ENCODE measurements around the gene TRPC1.

DNA sequence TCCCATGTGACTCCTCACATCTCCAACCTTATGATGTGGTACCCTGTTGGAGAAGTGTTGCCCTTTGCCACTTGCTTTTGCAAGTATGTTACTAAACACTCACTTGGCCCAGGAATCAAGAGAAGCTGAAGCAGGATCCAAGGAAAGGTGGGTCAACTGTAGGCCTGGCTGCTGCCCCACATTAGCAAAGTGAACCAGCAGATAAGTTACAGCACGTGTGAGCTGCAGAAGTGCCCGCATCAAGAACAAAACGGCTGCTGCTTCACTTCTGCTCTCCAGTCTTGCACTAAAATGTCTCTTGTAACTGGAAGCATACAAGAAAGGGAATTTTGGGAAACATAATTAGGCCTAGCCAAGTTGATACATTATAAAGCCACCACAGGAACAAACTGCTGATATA, 85.4 kb downstream of the TRPC1 start:
- TF ChIP-seq, protein P1, sequence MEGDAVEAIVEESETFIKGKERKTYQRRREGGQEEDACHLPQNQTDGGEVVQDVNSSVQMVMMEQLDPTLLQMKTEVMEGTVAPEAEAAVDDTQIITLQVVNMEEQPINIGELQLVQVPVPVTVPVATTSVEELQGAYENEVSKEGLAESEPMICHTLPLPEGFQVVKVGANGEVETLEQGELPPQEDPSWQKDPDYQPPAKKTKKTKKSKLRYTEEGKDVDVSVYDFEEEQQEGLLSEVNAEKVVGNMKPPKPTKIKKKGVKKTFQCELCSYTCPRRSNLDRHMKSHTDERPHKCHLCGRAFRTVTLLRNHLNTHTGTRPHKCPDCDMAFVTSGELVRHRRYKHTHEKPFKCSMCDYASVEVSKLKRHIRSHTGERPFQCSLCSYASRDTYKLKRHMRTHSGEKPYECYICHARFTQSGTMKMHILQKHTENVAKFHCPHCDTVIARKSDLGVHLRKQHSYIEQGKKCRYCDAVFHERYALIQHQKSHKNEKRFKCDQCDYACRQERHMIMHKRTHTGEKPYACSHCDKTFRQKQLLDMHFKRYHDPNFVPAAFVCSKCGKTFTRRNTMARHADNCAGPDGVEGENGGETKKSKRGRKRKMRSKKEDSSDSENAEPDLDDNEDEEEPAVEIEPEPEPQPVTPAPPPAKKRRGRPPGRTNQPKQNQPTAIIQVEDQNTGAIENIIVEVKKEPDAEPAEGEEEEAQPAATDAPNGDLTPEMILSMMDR (IDR thresholded peaks at IDR 0.05), result no peak
- TF ChIP-seq POLR2A (IDR thresholded peaks at IDR 0.05), result no peak
